HG03378 (cell line): Measurements from ENCODE around the gene GBA2.
A peak's percentile ranks its signal among the peaks of the same experiment; 100 is the strongest.

Experiments used
- ATAC-seq: cut with Tn5 transposase; IDR thresholded peaks from one replicate; pipeline ENCODE4 v1.9.1; 2021; ENCODE audit warnings: mild to moderate bottlenecking, moderate library complexity; ENCODE audit not compliant: unreplicated experiment

Gene GBA2

DNA sequence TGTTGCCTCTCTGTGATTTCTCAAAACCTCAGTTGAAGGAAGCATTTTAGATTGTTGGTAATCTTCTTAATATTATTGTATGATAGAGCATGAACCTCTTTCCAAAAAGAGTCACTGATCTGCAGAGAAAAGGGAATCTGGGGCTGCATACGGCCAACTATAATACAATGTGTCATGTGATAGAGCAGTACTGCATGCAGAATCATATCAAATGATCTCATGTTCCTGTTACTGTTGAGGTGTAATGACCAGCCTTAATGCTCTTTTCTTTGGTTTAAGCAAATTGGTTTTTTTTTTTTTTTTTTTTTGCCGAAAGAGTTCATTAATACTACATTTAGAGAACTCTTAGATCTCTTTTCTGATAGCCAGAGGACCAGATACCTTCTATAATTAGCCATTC is 18.0 kb upstream of the GBA2 start:
- no peak for ATAC-seq

DNA sequence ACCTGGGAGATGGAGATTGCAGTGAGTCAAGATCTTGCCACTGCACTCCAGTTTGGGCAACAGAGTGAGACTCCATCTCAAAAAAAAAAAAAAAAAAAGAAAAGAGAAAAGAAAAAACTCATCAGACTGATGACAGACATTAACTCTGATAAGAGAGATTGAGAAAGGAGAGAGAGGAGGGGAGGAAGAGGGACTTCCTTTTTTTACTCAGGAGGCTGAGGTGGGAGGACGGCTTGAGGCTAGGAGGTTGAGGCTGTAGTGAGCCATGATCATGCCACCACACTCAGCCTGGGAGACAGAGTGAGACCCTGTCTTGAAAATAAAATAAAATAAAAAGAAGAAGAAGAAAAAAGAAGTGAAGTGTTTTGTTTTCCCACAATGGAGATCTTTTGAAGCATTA is 14.8 kb upstream of the GBA2 start:
- no peak for ATAC-seq

DNA sequence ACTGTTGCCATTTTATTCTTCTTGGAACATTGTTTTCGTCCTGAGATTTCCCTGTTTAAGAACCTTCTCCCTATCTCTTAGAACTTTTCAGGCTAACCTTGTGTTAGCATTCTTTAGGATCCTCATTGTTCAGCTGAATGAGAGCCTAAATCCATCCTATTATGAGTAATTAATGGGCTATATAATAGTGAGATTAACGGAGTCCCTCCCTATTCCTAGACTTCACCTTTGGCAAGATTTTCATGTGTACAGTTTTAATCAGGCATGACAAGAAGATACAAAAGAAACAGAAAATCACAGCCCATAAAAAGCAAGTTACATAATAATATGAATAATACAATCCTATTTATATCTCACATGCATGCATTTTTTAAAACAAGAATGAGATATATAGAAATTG is 14.2 kb upstream of the GBA2 start:
- no peak for ATAC-seq

DNA sequence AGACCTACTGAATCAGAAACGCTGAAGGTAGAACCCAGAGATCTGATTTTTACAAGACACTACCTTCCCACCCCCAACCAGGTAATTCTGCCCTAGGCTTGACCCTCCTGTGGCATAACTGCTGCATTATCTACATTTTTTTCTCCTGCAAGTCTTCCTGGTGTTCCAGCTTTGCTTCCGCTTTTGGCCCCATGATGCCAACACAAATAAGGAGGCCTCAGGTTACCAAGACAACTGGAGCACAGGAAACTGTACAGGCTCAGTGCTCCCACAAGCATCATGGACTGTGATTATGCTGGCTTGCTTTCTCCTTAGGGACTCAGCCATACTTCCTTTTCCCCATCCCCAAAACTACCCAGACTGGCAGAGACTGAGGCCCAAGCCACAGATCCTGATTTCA is 11.6 kb upstream of the GBA2 start:
- no peak for ATAC-seq

DNA sequence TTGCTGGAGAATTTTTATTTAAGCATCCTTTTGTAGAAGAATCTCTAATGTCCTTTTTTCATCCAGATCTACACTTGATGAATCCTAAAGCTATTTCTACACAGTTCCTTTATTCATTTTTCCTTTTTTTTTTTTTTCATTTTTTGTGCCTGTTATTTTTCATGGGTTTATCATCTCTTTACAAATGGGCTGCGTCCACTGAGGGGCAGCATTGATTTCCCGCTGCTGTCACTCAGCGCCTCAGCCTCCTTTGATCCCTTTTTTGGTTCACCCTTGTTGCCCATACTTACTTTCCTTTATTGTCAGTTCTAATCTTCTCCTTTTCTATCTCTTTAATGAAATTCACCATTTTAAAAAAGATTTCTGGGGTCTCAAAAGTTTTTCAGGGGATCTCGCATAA is 10.8 kb upstream of the GBA2 start:
- ATAC-seq: no peak

DNA sequence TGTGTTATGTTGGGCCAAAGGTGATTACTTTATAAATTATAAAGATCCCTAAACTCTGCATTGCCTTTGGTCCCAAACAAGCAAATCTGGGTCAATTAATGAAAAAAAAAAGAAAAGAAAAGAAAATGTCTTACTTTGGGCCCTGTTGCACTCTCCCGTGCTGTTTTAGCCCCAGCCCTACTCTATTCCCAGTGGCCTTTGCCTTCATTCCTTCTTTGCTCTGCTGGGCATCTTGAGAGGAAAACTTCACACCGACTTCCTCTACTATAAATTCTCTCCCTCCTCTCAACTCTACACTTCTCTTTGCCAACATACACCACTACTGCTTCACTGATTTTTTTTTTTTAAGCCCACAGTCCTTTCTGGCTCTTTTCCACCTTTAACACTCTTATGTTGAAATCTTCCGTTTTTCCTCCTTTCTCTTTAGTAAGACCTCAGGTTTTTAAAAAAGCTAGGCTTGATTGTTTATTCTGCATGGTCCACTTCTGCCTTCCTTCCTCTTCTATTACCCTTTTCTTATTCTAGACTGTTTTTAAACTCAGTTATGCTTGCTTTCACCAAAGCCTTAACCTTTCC is 9.5 kb upstream of the GBA2 start:
- no peak for ATAC-seq

DNA sequence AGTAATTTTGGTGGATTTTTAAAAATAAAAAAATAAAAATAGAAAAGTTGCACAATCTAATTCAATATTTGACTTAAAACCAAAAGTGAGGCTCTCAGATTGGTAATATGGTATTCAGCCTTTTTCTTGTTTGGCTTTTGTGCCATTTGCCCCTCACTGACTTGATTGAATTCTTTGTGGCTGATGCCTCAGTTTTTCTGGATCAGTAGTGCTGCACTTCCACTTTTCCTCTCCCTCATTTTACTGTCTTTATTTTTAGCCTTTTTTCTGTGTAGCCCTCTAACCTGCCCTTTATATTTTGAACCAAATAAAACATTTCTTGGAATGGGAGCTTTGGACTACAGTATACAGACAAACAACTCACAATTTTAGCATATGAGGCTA is 8.9 kb upstream of the GBA2 start:
- no peak for ATAC-seq

DNA sequence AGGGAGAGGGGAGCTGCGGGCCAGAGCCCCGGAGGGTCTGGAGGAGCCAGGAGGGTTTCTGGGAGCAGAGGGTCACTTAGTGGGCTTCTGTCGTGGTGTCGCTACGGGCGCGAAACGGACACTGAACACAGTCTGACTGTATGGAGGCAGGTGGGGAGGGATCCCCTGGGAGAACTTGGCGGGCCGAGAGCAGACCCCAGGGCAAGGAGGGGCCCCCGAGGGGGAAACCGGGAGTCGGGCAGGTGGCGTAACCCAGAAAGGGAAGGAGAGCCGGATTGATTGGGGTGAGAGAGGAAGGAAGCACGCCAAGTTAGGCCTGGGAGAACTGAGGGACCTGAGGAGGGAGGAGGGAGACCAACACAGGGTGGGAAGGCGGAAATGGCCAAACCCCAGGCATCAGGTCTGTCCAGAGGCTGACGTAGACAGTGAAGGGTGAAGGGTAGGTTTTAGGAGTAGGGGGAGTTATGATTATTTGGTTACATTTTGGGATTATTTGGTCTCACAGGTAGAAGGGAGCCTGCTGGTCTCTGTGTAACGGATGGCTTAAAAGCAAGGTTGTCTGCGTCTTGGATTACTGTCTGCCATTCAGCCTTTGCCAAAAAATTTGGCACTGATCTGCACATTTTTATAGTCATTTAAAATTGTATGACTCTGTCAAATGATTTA is 8.3 kb upstream of the GBA2 start:
- ATAC-seq: no peak

DNA sequence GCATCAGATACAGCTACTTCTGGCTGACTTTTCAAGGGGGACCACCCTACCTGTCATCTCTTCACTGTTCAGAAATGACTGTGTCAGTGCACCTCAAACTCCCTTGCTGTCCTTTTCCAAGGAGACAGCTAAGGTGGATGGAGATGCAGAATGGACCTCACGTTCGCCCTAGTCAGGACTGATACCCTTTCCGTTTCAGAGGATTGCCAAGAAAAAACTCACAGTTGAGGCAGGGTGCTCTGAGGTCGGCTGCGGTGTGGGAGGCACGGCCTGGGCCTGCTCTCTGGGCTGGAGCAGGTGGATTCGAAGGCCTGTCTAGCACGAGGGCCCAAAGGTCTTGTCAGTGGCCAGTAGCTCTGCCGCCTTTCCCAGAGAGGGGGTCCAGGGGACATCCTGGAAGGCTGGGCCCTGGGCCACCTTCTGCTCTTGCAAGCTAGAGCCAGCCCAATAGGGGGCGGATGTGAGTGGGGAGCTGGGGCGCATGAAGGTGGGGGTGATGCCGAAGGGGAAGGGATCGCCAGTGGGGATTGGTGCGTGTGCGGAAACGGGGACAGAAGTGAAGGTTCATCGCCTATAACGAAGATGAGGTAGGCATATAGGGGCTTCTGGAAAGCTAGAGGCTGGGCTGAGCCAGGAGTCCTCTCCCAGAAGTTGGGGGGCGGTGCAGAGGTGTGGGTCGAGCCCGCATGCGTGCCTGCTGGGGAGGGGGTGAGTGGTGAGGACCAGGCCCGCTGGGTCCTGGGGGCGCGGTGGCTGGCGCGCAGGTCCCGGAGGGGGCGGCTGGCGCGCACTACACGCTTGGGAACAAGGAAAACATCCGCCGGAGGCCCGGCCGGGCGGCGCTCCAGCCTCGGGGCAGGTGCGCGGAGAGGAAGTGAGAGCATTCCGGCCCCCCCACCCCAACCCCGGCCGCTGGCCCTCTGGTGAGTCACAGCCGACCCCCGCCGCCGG is 7.5 kb upstream of the GBA2 start:
- ATAC-seq: no peak

DNA sequence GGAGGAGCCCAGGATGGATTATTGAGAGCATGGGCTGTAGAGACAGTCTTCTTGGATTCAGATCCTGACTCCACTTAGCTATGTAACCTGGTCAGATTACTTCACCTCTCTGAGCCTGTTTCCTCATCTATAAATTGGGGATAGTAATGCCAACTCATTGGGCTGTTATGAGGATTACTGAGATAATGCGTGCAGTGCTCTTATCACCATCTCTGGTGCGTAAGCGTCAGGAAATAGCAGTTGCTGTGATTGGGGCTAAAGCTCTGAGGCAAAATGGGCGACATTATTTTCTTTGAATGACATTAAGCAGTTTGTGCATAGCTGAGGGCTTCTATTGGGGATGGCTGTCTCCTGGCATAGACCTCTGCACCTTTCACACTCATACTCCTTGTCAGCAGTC is 6.0 kb upstream of the GBA2 start:
- no peak for ATAC-seq

DNA sequence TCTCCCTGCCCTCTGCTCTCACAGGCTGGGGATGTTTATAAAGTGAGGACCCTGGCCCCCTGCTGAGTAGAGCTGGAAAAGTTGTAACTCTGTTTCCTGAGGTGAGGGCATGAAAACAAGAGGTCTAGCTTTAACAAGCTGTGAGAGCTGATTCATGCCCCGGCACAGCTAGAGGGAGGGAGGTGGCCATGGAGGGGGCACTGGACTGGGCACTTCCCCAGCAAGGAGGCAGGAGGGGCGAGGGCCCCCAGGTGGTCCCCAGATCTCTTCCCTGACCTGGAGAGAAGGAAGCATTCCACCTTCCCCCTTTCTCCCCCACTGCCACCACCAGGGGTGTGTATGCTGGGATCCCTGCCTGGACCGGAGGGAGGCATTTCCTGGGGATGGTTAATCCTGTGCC is 5.2 kb upstream of the GBA2 start, which contains the start of gene MSMP:
Gene MSMP, minus strand, starts transcription at position 13 of the 400 bp plus-strand sequence. CDS start 147 bp downstream, outside the sequence.
- no peak for ATAC-seq

DNA sequence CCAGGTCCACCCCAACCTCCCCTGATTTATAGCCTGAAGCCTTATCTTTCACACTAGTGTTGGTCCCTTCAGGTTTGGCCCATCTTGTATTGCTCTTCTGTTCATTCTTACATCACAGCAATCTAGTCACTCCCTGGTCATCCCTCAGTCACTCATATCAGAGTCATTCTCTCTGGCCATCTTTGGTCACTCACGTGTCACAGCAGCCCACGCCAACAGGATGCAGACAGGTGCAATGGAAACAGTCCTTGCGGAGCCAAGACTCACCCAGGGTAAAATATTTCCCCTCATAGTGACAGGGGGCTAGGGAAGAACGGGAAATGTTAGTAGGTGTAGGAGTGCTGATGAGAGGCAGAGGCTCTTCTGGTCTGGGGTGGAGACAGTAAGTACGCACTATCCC is 4.4 kb upstream of the GBA2 start:
- ATAC-seq: no peak

DNA sequence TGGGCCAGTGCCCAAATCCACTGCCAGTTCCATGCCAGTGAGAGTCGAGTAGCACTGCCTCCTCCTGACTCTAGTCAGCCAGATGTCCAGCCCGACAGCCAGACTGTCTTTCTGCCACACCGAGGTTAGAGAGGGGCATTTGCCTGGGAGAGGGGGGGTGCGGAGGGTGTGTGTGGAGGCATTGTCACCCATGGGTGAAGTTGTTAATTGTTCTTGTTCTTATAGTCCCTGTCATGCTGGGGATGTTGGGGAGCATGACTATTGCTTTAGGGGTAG is 1.2 kb upstream of the GBA2 start:
- ATAC-seq: no peak

DNA sequence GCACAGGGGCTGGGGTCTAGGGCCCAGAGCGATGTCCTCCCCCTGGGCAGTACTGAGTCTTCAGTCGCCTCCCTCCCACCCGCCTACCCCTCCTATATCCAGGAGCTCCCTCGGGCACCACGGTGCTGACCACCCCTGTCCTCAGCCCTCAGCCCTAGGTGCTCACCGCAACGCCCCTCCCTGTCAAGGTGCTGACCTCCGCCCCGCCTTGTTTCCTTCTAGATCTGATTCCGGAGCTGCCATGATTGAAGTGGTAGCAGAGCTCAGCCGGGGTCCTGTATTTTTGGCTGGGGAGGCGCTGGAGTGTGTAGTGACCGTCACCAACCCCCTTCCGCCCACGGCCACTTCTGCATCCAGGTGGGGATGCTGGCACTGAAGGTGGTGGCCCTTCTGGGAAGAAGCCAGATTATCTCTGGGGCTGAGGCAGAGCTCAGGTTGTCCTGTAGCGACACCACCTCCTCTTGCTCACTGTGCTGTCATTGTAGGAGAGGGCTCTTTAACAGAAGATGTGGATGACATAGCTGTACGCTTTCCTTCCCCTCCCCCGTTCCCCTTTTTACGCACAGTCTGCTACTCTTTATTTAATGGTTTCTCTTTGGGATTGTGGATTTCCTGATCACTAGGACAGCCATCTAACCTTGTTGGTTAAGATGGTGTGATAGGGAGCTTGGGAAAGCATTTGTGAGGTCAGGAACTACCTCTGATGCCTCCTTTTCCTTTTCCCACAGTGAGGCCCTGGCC is 657 bp upstream of the GBA2 start:
- ATAC-seq: peak; percentile 10

DNA sequence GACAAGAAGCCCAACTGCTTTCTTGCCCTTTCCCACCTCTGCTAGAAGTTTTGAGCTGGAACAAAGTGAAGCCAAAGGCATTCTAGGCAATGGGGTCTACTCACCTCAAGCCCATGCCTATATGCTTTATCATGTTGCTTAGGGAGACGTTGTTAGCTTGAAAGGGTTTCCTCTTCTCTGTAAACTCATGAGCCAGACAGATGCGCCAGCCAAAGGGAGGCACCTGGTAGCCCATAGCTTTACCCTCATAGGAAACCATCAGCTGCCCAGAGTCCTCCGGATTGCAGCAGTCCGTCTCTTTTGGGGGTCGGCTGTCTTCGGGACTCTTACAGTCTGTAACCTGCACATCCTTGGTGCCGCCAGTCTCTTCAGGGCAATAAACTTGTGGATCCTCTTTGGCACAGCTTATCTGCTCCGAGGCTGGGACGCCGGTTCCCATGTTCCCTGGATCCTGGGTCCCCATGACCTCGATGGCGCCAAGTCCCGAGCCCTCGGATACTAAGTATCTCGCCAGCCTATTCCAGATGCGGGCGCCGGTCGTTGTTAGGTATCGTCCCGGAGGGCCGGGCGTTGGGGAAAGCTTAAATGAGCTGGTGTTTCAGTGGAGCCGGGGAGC is 678 bp downstream of the GBA2 start:
- ATAC-seq: no peak

DNA sequence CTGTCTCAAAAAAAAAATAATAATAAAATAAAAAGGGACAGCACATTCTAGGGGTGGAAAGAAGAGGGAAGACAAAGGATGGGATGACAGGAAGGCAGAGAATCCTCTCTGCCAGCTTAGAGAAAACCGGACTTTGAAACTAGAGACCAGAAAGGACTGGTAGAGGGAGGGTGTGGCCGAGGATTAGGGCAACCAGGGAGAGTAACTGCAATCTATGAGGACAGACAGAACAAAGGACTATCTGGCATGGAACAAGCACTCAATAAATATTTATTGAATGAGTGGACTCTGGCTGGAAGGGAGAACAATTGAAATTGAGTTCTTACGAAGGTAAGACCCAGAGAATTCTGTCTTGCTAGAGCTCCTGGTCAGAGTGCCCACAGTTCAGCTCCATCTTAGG is 2.4 kb downstream of the GBA2 start:
- no peak for ATAC-seq

DNA sequence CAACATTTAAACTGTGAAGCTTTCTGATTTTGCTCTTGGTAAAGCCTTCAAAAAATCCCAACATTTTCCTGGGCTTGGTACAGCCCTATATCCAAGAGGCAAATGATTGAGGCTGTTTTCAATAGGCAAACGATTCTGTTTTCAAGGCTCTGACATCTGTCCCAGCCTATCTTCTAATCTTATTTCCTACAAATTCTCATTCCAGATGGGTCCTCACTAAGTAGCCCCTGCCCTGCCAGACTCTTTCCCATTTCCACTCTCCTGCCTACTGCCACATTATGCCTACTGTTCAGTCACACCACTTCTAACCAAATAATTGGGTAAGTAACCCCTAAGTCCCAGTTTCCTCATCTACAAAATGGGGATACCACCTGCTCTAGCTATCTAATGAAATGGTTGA is 3.5 kb downstream of the GBA2 start:
- no peak for ATAC-seq

DNA sequence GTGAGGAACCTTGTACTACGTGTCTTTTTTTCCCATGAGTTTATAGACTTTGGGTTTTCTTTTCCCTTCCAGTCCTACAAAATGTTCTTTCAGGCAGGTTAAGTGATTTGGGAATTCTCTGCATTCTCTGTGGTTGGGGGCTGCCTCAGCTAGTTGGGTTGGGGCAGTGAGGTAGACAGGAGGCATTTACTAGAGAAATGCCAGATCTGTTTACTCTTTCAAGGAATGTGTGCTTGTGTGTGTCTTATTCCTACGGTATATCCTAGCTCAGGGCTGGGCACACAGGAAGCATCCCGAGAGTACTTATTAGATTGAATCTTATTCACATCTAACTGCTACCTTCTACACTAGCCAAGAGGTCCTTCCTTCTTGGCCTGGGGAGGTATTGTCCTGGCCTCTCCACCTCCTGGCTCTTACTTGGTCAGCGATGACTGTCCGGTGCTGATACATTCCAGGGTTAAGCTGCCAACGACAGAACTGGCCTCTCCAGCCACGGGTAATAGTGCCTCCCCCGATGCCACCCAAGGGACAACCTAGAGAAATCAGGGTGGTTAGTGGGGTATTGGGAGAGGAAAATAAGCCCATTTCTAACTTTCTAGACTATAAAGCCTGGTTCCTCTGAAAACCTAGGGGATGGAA is 5.0 kb downstream of the GBA2 start:
- no peak for ATAC-seq

DNA sequence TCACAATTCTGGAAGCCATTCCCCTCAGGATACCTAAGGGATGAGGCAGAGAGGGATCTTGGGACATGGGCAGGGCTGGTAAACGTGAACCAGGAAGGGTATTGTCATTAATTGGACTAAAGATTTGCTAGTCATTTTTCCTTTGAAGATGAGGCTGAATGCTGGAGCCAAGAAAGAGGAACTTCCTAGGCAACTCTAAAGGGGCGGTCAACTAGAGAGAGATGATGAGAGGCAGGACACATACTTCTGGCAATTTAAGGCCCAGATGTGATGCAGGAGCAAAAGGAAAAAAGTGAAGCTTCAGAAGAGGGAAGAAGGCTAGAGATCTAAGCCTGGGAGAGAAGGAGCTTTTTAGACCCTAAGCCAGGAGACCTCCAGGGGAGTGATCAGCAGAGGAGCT is 5.6 kb downstream of the GBA2 start:
- no peak for ATAC-seq

DNA sequence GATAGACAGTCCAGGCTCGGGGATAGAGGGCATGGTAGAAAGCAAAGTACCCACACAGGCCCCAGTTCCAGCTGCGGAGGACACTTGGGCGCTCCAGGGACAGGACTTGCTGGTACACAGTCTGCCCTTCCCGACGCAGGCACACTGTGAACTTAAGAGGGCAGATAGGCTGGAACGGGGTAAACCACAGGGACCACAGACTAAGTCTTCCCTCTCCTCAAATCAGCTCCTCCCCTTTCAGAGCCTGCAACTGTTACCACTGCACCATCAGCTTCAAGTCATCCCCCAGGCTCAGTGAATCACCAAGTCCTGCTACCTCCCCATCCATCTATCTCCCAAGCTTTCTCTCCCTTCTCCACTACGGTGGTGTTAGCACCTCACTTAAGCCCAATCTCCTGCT is 7.3 kb downstream of the GBA2 start:
- ATAC-seq: no peak

DNA sequence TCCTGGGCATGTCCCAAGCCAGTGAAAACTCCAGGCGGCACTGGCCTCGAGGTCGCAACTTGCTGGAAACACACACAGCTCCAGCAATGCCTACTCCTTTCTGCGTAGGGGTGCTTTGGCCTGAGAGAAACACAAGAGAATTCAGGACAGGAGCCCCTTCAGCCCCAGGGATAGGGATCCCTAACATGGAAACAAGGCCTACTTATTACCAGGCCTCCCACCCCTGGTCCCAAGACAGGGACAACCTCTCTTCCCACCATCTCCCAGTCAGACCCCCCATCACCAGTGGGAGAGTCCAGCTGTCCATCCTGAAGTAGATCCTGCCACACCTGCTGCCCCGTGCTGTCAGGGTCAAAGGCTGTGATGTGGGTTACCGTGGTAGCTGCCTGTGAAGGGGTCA is 8.8 kb downstream of the GBA2 start:
- ATAC-seq: no peak
